HEK293 (cell line): ENCODE measurements around the gene DNASE2.

Experiments
- CTCF ChIP-seq: fragments of 450-650 bp; formaldehyde crosslinking; IDR thresholded peaks from 2 replicates; pipeline ENCODE4 v1.5.1; 2016; ENCODE audit warnings: missing biosample characterization, missing genetic modification characterization
- EGR2 ChIP-seq: fragments of 450-650 bp; formaldehyde crosslinking; IDR thresholded peaks from 2 replicates; pipeline ENCODE4 v1.5.1; 2016; ENCODE audit warnings: low read depth, missing biosample characterization, missing genetic modification characterization
- ELK4 ChIP-seq: IDR thresholded peaks from 2 replicates; pipeline ENCODE4 v1.6.1; 2011; ENCODE audit warnings: mild to moderate bottlenecking, low read depth, low read length, borderline replicate concordance
- PRDM1 ChIP-seq: fragments of 450-650 bp; formaldehyde crosslinking; IDR thresholded peaks from 2 replicates; pipeline ENCODE4; 2016; ENCODE audit warnings: missing biosample characterization, missing genetic modification characterization
- REST ChIP-seq: fragments of 450-650 bp; formaldehyde crosslinking; IDR thresholded peaks from 2 replicates; pipeline ENCODE4 v1.5.1; 2016; ENCODE audit warnings: missing biosample characterization, missing genetic modification characterization
- SCRT1 ChIP-seq: fragments of 450-650 bp; formaldehyde crosslinking; IDR thresholded peaks from 2 replicates; pipeline ENCODE4 v1.5.1; 2016; ENCODE audit warnings: missing biosample characterization, missing genetic modification characterization, borderline replicate concordance
- SETDB1 ChIP-seq: IDR thresholded peaks from one replicate; pipeline ENCODE4 v1.6.1; 2017; ENCODE audit warnings: mild to moderate bottlenecking, low read length, moderate library complexity, mixed read lengths; ENCODE audit not compliant: insufficient read length
- ZNF121 ChIP-seq: fragments of 450-650 bp; formaldehyde crosslinking; IDR thresholded peaks from 2 replicates; pipeline ENCODE4 v1.5.1; 2016; ENCODE audit warnings: missing biosample characterization, missing genetic modification characterization
- ZNF16 ChIP-seq: fragments of 450-650 bp; formaldehyde crosslinking; IDR thresholded peaks from 2 replicates; pipeline ENCODE4 v1.5.1; 2016; ENCODE audit warnings: low read depth, missing biosample characterization, missing genetic modification characterization
- ZNF670 ChIP-seq: fragments of 450-650 bp; formaldehyde crosslinking; IDR thresholded peaks from 2 replicates; pipeline ENCODE4 v1.5.1; 2016; ENCODE audit warnings: missing biosample characterization, missing genetic modification characterization, low read depth
- TF ChIP-seq, protein P1 (sequence below): fragments of 450-650 bp; formaldehyde crosslinking; IDR thresholded peaks from 2 replicates; pipeline ENCODE4 v1.5.1; 2016; ENCODE audit warnings: missing biosample characterization, missing genetic modification characterization
- TF ChIP-seq, protein P2 (sequence below): fragments of 450-650 bp; formaldehyde crosslinking; IDR thresholded peaks from 2 replicates; pipeline ENCODE4 v1.5.1; 2016; ENCODE audit warnings: missing biosample characterization, missing genetic modification characterization, borderline replicate concordance
- TF ChIP-seq, protein P3 (sequence below): fragments of 450-650 bp; formaldehyde crosslinking; IDR thresholded peaks from 2 replicates; pipeline ENCODE4 v1.5.1; 2016; ENCODE audit warnings: missing biosample characterization, missing genetic modification characterization

GRCh38 chr19:12881172-12881808, at the start of gene DNASE2:
- TF ChIP-seq ZNF16 (tag by site-specific recombination) (no peak), SETDB1 (no peak), CTCF (tag by site-specific recombination) (no peak), ZNF670 (tag by site-specific recombination) (no peak), ELK4 (no peak), SCRT1 (no peak), REST (no peak), EGR2 (peak; percentile 52), PRDM1 (0 out of 2 replicates have a peak, but pooled peaks have one; percentile 5), ZNF121 (tag by site-specific recombination) (no peak)
- TF ChIP-seq, protein P1, sequence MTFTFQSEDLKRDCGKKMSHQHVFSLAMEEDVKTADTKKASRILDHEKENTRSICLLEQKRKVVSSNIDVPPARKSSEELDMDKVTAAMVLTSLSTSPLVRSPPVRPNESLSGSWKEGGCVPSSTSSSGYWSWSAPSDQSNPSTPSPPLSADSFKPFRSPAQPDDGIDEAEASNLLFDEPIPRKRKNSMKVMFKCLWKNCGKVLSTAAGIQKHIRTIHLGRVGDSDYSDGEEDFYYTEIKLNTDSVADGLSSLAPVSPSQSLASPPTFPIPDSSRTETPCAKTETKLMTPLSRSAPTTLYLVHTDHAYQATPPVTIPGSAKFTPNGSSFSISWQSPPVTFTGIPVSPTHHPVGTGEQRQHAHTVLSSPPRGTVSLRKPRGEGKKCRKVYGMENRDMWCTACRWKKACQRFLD (tag by site-specific recombination) = no peak
- TF ChIP-seq, protein P2, sequence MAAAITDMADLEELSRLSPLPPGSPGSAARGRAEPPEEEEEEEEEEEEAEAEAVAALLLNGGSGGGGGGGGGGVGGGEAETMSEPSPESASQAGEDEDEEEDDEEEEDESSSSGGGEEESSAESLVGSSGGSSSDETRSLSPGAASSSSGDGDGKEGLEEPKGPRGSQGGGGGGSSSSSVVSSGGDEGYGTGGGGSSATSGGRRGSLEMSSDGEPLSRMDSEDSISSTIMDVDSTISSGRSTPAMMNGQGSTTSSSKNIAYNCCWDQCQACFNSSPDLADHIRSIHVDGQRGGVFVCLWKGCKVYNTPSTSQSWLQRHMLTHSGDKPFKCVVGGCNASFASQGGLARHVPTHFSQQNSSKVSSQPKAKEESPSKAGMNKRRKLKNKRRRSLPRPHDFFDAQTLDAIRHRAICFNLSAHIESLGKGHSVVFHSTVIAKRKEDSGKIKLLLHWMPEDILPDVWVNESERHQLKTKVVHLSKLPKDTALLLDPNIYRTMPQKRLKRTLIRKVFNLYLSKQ (tag by site-specific recombination) = no peak
- TF ChIP-seq, protein P3, sequence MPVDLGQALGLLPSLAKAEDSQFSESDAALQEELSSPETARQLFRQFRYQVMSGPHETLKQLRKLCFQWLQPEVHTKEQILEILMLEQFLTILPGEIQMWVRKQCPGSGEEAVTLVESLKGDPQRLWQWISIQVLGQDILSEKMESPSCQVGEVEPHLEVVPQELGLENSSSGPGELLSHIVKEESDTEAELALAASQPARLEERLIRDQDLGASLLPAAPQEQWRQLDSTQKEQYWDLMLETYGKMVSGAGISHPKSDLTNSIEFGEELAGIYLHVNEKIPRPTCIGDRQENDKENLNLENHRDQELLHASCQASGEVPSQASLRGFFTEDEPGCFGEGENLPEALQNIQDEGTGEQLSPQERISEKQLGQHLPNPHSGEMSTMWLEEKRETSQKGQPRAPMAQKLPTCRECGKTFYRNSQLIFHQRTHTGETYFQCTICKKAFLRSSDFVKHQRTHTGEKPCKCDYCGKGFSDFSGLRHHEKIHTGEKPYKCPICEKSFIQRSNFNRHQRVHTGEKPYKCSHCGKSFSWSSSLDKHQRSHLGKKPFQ (tag by site-specific recombination) = no peak
